ENCODE results near the gene RGL3.
"Not testable (repeated sequence)": the region's sequence is repeated elsewhere in the genome, so short reads cannot be mapped to it uniquely, and the experiment has no call there.

RGL3 gene

GRCh38 chr19:11359421-11359820, 59.7 kb downstream of the RGL3 start:
- H3K4me3 ChIP-seq (ENCODE audit: low read depth, low read length), result no peak overlapping the region
- DNase-seq (ENCODE audit: low read depth), result no peak
- in situ Hi-C loops (cut with HindIII; ENCODE audit: low sequenced_read_pairs), result no loop called here
- no peak for TF ChIP-seq CTCF (IDR thresholded peaks at IDR 0.05; ENCODE audit: low read depth, low read length, missing control alignments)

GRCh38 chr19:11356676-11357550, 62.2 kb downstream of the RGL3 start:
- no peak for TF ChIP-seq CTCF (IDR thresholded peaks at IDR 0.05; ENCODE audit: low read depth, low read length, missing control alignments)
- no peak overlapping the region for H3K4me3 ChIP-seq (ENCODE audit: low read depth, low read length)
- DNase-seq (ENCODE audit: low read depth), result no peak
- in situ Hi-C loops (cut with HindIII; ENCODE audit: low sequenced_read_pairs), result no loop called here

GRCh38 chr19:11356074-11356397, 63.1 kb downstream of the RGL3 start:
- H3K4me3 ChIP-seq (ENCODE audit: low read depth, low read length), result peak overlapping the region; percentile 59
- TF ChIP-seq CTCF (IDR thresholded peaks at IDR 0.05; ENCODE audit: low read depth, low read length, missing control alignments), result no peak
- in situ Hi-C loops (cut with HindIII; ENCODE audit: low sequenced_read_pairs), result no loop called here
- no peak for DNase-seq (ENCODE audit: low read depth)

- H3K4me3 ChIP-seq (ENCODE audit: low read depth, low read length), result peak within 1 kb of the TSS; percentile 59
- in situ Hi-C loops (cut with HindIII; ENCODE audit: low sequenced_read_pairs), result no loop called here
- no peak for TF ChIP-seq CTCF (IDR thresholded peaks at IDR 0.05; ENCODE audit: low read depth, low read length, missing control alignments)
- DNase-seq (ENCODE audit: low read depth), result peak; percentile 62
These were observed 63.7 kb downstream of the RGL3 start, which contains the start of gene PLPPR2 for GRCh38 chr19:11355160-11356073. Gene PLPPR2 (plus strand): TSS chr19:11355432. CDS start chr19:11357674, 2,242 bp downstream.

GRCh38 chr19:11354102-11354501, 65.0 kb downstream of the RGL3 start:
- H3K4me3 ChIP-seq (ENCODE audit: low read depth, low read length); in situ Hi-C loops (cut with HindIII; ENCODE audit: low sequenced_read_pairs); DNase-seq (ENCODE audit: low read depth): not testable (repeated sequence)

- H3K4me3 ChIP-seq (ENCODE audit: low read depth, low read length), result no peak overlapping the region
- no peak for TF ChIP-seq CTCF (IDR thresholded peaks at IDR 0.05; ENCODE audit: low read depth, low read length, missing control alignments)
- no peak for DNase-seq (ENCODE audit: low read depth)
- in situ Hi-C loops (cut with HindIII; ENCODE audit: low sequenced_read_pairs), result no loop called here
These were observed 69.9 kb downstream of the RGL3 start for GRCh38 chr19:11349171-11349570.
